HG02798 (cell line): ENCODE measurements around the gene THADA.
A peak's percentile ranks its signal among the peaks of the same experiment; 100 is the strongest.
"Not testable (repeated sequence)": the region's sequence is repeated elsewhere in the genome, so short reads cannot be mapped to it uniquely, and the experiment has no call there.

Source experiments
- ATAC-seq: cut with Tn5 transposase; IDR thresholded peaks from one replicate; pipeline ENCODE4 v1.9.1; 2021; ENCODE audit warnings: mild to moderate bottlenecking; ENCODE audit not compliant: unreplicated experiment, poor library complexity

The THADA gene

DNA sequence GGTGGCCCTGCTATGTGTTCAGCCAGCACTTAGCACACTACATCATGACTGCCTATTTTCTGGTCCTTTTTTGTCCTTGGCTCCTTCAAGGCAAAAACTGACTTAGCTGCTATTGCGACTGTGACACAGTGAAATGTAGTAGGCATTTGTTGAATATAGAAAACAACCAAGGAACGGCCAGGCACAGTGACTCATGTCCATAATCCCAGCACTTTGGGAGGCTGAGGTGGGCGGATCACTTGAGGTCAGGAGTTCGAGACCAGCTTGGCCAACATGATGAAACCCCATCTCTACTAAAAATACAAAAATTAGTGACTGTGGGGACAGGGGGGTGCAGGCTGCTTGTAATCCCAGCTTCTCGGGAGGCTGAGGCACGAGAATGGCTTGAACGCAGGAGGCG, 199.5 kb downstream of the THADA start:
- not testable (repeated sequence) for ATAC-seq

DNA sequence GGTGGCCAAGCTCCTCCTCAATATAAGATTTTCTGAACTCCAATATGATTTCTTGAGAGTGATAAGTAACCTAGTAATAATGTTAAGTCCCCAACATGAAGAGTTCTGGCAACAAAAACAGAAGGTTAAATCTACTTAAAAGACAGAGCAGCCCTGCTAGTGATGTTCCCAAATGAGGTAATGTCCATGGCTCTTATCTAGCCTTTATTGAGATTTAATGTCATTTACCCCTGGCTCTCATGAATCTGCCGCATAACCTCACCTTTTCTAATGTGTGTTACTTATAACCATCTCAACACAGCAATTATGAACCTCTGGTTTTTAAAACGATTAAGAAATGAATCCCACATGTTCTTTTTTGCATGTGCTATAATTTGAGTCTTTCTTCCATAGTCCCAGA, 201.9 kb downstream of the THADA start:
- ATAC-seq, result no peak

DNA sequence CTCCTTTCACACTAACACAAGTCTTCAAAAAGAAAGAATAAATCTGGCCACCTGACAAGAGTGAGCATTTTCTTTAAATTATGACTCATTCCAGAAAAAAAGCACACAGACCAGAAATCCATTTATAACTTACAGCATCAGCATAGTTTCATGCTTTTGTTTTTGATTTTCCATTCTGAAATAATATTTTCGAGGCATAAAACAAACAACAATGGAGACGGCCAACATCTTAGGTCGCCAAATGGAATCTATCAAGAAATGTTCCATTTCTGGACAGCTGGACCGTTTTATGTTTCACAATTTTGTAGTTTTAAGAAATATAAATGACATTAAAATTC, 204.0 kb downstream of the THADA start:
- ATAC-seq, result no peak

DNA sequence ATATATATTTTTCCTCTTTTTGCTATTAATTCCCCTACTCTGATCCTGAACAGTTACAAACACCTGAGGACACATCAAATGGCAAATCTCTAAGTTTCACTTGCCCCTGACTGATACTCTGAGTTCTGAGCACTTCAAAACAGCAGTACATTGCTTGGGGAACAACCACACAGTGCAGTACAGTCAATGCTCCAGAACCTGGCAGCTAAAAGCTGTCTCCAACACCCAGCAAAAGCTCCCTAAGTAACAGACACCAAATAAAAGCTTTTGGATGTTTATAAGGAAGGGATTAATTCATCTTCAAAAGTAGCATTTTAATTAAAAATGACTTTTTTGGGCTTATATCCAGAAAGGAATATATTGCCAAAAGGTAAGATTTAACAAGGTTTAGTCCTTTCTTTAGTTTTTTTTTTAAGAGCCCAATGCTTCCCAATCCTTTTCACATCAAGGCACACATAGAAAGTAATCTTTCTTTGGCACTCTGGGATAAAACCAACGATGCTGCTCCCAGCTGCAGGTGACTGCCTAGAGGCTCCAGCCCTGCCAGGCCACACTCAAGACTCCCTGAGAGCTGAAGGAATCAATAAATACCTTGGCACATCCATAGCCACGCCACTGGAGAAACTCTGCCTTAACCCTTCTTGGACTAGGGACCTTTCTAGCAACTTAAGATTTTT, 204.5 kb downstream of the THADA start:
- no peak for ATAC-seq

DNA sequence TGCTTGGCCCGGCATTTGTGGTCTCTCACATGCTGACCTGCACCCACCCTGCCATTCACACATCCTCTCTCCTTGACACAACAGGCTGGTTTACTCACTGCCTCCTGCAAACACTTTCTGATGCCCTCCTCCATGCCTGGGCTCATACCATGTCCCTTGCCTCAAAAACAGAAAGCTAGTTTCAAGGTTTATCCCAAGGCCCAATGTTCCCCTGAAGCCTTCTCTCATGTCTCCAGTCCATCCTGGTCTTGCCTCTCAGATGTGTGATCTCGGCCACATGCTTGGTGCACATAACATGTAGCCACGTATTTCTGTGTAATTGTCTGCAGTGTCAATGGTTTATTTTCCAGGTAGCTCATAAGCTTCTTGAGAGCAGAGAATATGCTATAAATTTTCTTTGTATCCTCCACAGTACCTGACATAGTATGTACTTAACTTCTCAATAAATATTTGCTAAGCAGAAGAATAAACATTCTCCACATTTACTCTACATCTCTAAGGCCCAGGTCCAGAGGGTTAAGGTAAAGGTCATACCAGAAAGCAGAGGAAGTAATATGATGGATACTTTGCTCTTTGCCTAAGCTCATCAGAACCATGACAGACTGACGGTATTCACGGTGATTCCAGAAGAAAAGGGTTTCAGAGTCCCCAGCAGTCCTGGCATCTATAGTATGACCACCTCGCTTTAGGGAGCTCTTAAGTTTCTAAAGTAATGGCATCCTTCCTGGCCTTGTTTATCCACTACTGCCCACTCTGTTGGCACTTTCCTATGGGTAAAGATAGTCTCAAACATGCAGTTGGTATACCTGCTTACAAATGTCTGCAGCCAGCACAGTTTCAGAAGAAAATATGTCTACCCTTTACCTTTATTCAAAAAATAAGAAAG, 206.0 kb downstream of the THADA start:
- no peak for ATAC-seq

DNA sequence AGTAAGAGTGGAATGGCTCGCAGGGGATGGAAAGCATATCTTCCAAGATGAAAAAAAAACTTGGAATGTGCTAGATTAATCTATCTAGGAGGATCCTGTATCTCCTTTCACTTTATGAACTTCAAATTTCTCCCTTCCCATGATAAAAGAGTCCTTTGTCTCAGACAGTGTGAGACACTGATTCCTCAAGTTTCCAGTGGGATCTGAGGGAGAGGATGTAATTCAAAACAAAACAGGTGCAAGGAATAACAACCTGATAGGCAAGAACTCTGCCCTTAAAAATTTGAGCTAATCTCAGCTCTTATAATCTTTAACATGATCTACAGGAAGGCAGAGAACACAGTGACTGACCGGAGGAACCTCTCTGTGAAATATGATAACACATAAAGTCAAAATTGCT, 207.5 kb downstream of the THADA start:
- ATAC-seq, result no peak

DNA sequence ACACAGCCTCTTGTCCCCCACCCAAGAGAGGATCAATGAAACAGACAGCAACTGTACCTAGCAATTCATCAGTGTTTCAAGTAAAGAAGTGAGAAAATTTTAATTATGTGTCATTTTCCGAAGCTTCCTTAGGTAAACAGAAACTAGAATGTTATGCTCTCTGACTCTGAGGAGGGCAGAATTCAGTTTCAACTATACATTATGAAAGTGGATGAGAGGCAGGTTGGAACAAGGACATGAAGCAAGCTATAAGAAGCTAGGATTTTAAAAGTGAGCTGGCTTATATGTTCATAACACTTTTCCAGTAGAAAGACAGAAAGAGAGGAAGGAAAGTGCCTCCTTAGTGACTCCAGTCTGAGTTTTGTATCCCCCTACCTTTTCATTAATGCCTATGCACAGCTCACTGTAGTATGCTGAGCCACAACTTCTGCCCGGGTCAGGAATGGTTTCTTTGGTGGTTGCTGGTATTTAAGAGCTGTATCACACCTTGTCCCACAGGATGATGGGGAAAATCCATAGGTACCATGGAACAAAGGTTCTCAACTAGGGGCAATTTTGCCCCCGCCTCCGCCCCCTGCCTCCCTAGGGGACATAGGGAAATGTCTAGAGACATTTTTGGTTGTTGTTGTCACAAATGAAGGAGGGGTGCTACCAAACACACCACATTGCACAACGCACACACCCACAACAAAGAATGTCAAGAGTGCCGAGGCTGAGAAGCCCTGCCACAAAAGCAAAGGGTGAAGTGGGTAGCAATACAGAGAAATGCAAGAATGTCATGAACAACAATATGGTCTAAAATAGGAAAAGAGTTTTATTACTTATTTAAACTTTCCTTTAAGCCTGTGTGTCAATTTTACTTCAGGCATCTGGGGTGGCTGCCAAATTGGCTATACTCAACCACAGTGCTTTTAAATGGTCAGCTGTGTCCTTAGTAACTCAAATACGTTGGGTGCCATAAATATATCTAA, 208.5 kb downstream of the THADA start:
- ATAC-seq, result peak; percentile 75

DNA sequence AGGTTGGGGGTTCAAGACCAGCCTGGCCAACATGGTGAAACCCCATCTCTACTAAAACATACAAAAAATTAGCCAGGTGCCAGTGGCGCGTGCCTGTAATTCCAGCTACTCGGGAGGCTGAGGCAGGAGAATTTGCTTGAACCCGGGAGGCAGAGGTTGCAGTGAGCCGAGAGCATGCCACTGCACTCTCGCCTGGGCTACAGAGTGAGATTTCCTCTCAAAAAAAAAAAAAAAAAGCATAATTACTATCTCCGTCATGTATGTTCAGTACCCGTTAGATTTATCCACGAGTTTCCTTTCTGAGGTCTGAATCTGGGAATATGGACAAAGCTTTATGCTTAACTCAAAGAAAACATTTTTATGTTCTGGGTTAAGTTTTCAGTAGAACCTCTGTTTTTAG, 209.2 kb downstream of the THADA start:
- peak; percentile 5 for ATAC-seq

DNA sequence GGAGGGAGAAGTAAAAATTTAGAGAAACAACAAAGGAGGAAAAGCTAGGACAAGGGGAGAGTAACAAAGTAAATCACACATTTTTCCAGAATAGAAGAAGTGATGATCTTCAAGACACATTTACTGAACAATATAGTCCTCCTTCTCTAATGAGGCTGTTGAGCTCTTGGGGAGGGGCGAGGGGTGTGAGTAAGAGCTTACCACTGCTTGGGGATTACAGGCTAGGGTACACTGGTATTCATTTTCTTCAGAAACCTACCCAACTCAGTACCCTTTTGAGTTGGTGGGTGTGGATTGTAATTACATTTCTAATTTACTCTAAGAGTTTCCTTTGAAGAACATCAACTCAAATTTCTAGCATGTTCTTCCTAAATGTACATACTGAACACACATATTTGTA, 211.7 kb downstream of the THADA start:
- ATAC-seq, result no peak

DNA sequence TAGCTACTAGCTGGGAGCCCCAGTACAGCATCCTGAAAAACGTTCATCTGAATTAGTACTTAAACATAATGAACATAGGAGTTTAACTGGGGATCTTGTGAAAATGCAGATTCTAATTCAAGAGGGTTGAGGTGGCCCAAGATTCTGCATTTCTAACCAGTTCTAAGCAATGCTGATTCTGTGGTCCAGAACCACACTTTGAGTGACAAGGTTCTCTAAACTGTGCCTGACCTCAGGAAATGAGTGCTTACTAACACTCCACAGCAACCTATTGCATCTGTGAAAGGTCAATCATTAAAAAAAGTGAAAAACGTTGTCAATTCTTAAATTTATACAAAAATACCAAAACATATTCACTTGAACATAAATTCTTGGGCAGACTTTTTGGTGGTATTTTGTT, 212.3 kb downstream of the THADA start:
- no peak for ATAC-seq

DNA sequence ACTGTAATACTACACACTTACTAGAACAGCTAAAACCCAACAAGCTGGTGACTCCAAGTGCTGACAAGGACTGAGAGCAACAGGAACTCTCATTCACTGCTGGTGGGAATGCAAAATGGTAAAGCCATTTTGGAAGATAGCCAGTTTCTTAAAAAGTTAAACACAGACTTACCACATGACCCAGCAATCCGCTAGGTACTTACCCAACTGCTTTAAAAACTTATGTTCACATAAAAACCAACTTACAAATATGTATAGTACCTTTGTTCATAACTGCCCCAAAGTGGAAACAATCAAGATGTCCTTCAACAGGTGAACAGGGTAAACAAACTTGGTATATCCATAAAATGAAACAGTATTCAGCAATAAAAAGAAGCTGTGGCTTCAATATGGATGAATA, 216.3 kb downstream of the THADA start:
- no peak for ATAC-seq

DNA sequence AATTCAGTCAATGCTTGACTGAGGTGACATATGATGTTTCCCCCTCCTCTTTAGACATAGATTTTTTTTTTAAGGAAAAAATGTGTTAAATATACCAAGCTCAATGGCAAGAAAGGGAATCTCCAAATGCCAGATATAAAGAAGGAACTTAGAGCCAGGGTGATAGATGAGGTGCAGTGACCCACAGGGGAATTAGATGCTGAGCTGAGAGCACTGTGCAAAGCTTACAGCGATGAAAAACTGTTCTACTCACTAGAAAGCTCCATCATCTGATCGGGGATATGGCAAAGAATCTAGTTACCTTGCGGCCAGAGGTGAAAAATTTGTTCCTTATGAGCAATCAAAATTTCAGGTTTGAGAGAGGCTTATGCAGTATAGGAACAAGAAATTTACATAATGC, 218.5 kb downstream of the THADA start:
- no peak for ATAC-seq

DNA sequence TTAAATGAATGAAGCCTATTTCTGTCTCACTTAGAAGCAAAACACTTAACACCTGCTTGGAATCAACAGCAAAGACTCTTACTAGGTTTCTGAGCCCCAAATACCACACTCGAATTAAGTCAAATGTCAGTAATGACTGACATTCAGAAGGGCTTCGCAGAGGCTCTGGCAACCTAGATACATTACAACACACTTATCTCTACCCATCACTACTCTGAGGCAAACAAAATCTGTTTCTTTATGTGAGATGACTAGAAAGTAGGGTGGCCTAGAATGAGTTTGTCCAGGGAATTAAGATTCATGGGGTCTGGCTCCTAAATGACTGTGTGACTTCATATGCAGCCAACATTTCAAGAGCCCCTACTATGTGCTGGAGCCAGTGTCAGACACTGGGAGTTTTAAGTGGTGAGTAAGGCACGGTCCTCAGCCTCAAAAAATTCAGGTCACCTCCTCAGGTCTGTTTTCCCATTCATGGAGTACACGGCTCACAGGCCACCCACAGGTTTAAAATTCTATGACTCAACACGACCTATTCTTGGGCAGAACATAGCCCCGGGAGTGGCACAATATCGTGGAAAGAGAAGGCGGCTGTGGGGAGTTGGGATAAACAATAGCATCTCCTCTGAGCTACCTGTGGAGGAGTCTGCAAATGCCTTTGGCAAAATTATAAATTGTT, 219.2 kb downstream of the THADA start:
- ATAC-seq, result no peak

DNA sequence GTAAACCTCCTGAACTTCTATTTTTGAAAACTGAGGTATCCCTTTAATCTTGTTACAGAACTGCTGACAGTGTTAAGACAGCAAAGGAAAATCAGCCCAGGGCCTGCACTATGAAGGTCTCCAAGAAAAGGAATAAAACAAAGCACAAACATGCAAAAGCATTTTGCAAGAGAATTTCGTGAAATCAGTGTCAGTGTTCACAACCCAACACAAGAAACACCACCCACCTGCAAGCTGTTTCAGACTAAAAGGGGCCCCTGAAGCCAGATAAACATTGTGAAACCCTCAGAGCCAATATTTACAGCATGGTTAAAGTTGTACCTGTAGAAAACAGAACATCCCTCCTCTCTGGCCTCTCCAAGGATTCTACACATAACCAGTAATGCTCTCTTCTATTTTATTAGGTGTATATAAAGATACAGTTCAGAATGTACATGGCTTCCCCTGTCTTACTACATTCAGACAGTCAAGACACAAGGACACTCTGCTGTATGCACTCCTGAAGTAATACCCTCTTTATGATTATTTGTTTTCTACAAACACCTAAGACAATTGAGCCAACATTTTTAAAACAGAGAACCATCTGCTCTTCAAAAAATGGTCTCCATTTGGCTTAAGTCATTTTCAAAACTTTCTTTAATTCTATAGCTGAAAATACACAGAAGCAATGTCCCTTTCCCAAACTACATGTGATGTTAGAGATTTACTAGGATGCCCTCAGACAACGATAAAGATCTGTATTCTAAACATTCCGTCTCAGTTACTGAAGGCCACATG, 219.9 kb downstream of the THADA start:
- ATAC-seq, result no peak

DNA sequence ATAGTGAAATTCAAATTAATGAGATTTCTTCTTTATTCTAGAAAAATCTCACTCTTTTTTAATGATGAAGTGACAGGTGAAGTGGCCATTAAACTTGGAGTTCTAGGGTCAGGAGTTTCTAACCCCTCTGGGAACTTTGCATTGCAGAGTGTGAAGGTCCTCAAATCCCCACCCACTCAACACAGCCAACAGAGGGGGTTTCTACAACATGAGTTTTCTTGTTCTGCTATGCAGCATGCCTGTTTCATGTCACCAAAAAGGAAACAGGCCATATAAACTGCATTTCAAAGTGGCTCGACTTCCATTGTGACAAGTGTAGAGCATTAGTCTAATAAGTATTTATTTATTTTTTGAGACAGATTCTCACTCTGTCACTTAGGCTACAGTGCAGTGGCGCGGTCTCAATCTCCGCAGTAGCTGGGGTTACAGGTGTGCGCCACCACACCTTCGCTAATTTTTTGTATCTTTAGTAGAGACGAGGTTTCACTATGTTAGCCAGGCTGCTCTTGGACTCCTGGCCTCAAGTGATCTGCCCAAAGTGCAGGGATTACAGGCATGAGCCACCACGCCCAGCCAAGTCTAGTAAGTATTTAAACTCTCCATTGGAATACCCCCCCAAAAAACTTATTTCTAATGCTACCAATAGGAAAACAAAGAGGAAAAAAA, 223.3 kb downstream of the THADA start:
- ATAC-seq, result no peak

DNA sequence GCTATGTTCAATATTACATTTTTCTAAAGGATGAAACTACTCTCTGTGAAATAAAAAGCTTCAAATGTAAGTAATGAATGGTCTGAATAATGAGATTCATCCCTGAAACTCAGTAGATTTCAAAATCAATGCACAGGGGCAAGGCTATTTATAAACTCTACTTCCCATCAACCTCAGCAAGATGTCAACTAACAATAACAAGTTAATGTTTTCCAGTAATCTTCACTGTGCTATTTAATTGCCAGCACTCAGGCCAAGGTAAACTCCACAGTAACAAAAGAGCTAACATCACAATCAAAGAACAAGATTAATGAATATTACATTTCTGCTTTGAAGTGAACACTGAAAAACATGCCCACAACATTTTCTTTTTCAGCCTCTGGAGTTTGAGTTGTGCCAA, 225.1 kb downstream of the THADA start:
- no peak for ATAC-seq

DNA sequence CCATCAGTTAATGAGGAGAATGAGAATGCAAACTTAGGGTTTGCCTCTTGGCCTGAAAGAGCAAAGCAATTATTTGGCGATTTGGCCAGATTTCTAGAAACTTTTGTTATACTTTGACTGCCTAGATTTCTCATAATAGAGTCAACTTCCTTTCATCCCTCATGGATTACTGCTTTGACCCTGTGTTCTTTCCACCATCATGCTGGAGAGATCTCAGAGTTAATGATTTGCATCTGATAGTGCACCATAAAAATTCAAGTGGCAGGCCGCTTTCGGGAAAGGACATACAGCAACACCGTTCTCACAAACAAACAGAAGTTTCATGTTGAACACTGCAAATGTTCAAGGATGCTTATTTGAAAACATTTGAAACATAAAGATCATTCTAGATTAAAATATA, 225.7 kb downstream of the THADA start:
- ATAC-seq, result no peak

DNA sequence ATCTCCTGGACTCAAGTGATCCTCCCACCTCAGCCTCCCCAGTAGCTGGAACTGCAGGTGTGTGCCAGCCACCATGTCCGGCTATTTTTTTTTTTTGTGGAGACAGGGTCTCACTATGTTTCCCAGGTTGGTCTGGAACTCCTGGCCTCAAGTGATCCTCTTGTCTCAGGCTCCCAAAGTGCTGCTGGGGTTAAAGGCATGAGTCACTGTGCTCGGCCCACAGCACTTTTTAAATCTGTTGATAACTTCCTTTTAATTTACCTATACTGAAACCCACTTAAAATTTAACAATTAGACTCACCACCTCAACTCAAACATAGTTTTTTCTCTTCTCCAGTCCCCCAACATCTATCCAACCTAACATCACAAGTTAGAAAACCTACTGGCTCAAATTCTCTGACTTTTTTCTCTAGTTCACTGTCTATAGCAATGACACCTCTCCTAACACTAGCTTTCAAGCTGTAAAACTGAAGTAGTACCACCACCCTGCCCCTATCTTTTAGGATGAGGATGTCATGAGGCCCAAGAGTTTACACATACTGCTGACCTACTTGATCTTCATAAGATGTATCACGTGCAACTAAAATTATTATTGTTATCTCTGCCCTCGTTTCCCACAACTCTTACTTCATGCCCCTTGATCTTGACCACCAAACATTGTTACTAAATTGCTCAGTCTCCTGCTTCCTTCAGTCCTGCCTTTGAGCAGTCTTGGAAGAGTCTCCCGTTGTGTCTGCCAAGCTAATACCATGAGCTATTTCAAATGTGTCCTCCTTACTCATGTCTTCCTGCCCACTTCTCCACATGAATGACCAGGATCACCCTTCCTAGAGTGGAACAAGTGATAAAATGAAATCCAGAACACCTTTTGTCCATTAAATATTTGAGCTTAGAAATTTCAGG, 227.1 kb downstream of the THADA start:
- no peak for ATAC-seq
